ENCODE results near the gene HNRNPA3. TPM values are rescaled to one million over a fixed set of nuclear protein-coding genes. Genes with fewer than 3 reads are reported as not detected.
A peak's percentile ranks its signal among the peaks of the same experiment; 100 is the strongest.

Gene HNRNPA3
- polyA plus RNA-seq, 1 donor (not counting 4 experiments of a cell fraction or from before 2014, with no cell fraction given): 178 TPM

- no peak for TF ChIP-seq EZH2 (IDR thresholded peaks at IDR 0.05; ENCODE audit: low read length)
- peak; percentile 64 to 75 (median 68) for TF ChIP-seq CTCF (optimal IDR thresholded peaks at IDR 0.05 in 1 of 3, IDR thresholded peaks at IDR 0.05 in 1 of 3, conservative IDR thresholded peaks at IDR 0.05 in 1 of 3; ENCODE audit: extremely low read depth in 1 of 3, insufficient read depth in 2 of 3, low read length in 3 of 3)
- peaks cover 61% of the 10 kb centered on the region for H3K4me1 ChIP-seq (ENCODE audit: control insufficient read depth, extremely low read depth, insufficient read depth, low read length)
- no peaks in the 10 kb centered on the region for H3K27me3 ChIP-seq (ENCODE audit: control insufficient read depth, extremely low read depth, insufficient read depth, low read length)
- DNase-seq (ENCODE audit: low read depth, low spot score): no peak
- peaks cover 99% of the 10 kb centered on the region for H3K79me2 ChIP-seq (ENCODE audit: control insufficient read depth, insufficient read depth, low read length)
- peaks cover 9 to 37% of the 10 kb centered on the region in 2 experiments for H3K36me3 ChIP-seq (ENCODE audit: control insufficient read depth in 2 of 2, extremely low read depth in 1 of 2, insufficient read depth in 2 of 2, low read length in 2 of 2)
- peaks cover 2% of the 10 kb centered on the region for H3K9me3 ChIP-seq (ENCODE audit: control insufficient read depth, low read depth, low read length)
- dilution Hi-C loops (cut with MboI; ENCODE audit: extremely low pct_ligation_motif_present, low sequenced_read_pairs): no loop called here
- H3K9me1 ChIP-seq (ENCODE audit: control insufficient read depth, extremely low read depth, insufficient read depth, low read length): peaks cover 11% of the 10 kb centered on the region
- H3K27ac ChIP-seq (ENCODE audit: control insufficient read depth, insufficient read depth, low read length): peak overlapping the region; percentile 42
- H4K20me1 ChIP-seq (ENCODE audit: control insufficient read depth, extremely low read depth, insufficient read depth, low read length): peaks cover 36% of the 10 kb centered on the region
- peak; percentile 13 for FAIRE-seq
- no peak overlapping the region for H3K9ac ChIP-seq (ENCODE audit: control insufficient read depth, extremely low read depth, insufficient read depth, low read length)
- no peak overlapping the region for H2AFZ ChIP-seq (ENCODE audit: control insufficient read depth, low read length)
- peak overlapping the region; percentile 59 for H3K4me2 ChIP-seq (ENCODE audit: control insufficient read depth, extremely low read depth, insufficient read depth, low read depth, low read length)
- no peak overlapping the region for H3K4me3 ChIP-seq (ENCODE audit: control insufficient read depth in 2 of 3, extremely low read depth in 1 of 3, insufficient read depth in 2 of 3, low read depth in 1 of 3, low read length in 3 of 3)
Observed at GRCh38 chr2:177254433-177255226, 42.0 kb downstream of the HNRNPA3 start.

GRCh38 chr2:177255227-177255601 is 42.6 kb downstream of the HNRNPA3 start:
- peak overlapping the region; percentile 59 for H3K4me2 ChIP-seq (ENCODE audit: control insufficient read depth, extremely low read depth, insufficient read depth, low read depth, low read length)
- FAIRE-seq: no peak
- H3K4me3 ChIP-seq (ENCODE audit: control insufficient read depth in 2 of 3, extremely low read depth in 1 of 3, insufficient read depth in 2 of 3, low read depth in 1 of 3, low read length in 3 of 3): no peak overlapping the region
- peak overlapping the region; percentile 42 for H3K27ac ChIP-seq (ENCODE audit: control insufficient read depth, insufficient read depth, low read length)
- no peak for DNase-seq (ENCODE audit: low read depth, low spot score)
- H3K9me1 ChIP-seq (ENCODE audit: control insufficient read depth, extremely low read depth, insufficient read depth, low read length): peaks cover 11% of the 10 kb centered on the region
- H3K9ac ChIP-seq (ENCODE audit: control insufficient read depth, extremely low read depth, insufficient read depth, low read length): peak overlapping the region; percentile 18
- H4K20me1 ChIP-seq (ENCODE audit: control insufficient read depth, extremely low read depth, insufficient read depth, low read length): peaks cover 36% of the 10 kb centered on the region
- dilution Hi-C loops (cut with MboI; ENCODE audit: extremely low pct_ligation_motif_present, low sequenced_read_pairs): no loop called here
- peaks cover 2% of the 10 kb centered on the region for H3K9me3 ChIP-seq (ENCODE audit: control insufficient read depth, low read depth, low read length)
- H3K4me1 ChIP-seq (ENCODE audit: control insufficient read depth, extremely low read depth, insufficient read depth, low read length): peaks cover 61% of the 10 kb centered on the region
- H3K27me3 ChIP-seq (ENCODE audit: control insufficient read depth, extremely low read depth, insufficient read depth, low read length): no peaks in the 10 kb centered on the region
- H2AFZ ChIP-seq (ENCODE audit: control insufficient read depth, low read length): no peak overlapping the region
- H3K36me3 ChIP-seq (ENCODE audit: control insufficient read depth in 2 of 2, extremely low read depth in 1 of 2, insufficient read depth in 2 of 2, low read length in 2 of 2): peaks cover 9 to 38% of the 10 kb centered on the region in 2 experiments
- peaks cover 99% of the 10 kb centered on the region for H3K79me2 ChIP-seq (ENCODE audit: control insufficient read depth, insufficient read depth, low read length)
- TF ChIP-seq CTCF (optimal IDR thresholded peaks at IDR 0.05 in 1 of 3, IDR thresholded peaks at IDR 0.05 in 1 of 3, conservative IDR thresholded peaks at IDR 0.05 in 1 of 3; ENCODE audit: extremely low read depth in 1 of 3, insufficient read depth in 2 of 3, low read length in 3 of 3) (no peak), EZH2 (IDR thresholded peaks at IDR 0.05; ENCODE audit: low read length) (no peak)
